ENCODE data around the gene RSPH4A. TPM values are rescaled to one million over a fixed set of nuclear protein-coding genes. Genes with fewer than 3 reads are reported as not detected.
"Not testable (repeated sequence)": the region's sequence is repeated elsewhere in the genome, so short reads cannot be mapped to it uniquely, and the experiment has no call there.

Gene RSPH4A
- total RNA-seq, 1 donor from 2014 or later: 0.62 TPM

GRCh38 chr6:116629563-116629981 is 13.3 kb downstream of the RSPH4A start:
- DNase-seq: no peak

GRCh38 chr6:116631379-116631990 is 15.2 kb downstream of the RSPH4A start:
- no peak for DNase-seq

- no peak for DNase-seq
These were observed 17.4 kb downstream of the RSPH4A start for GRCh38 chr6:116633685-116634084.

GRCh38 chr6:116648156-116648555 is 31.9 kb downstream of the RSPH4A start:
- DNase-seq: no peak

- DNase-seq: no peak
These were observed 32.9 kb downstream of the RSPH4A start for GRCh38 chr6:116649129-116649528.

GRCh38 chr6:116651916-116652315 is 35.6 kb downstream of the RSPH4A start:
- no peak for DNase-seq

GRCh38 chr6:116661594-116661993 is 45.3 kb downstream of the RSPH4A start:
- no peak for DNase-seq

- DNase-seq: no peak
These were observed 45.9 kb downstream of the RSPH4A start for GRCh38 chr6:116662202-116662601.

- no peak for DNase-seq
These were observed 47.0 kb downstream of the RSPH4A start for GRCh38 chr6:116663308-116663707.

- not testable (repeated sequence) for DNase-seq
These were observed 47.9 kb downstream of the RSPH4A start for GRCh38 chr6:116664169-116664568.

GRCh38 chr6:116665464-116665863 is 49.2 kb downstream of the RSPH4A start:
- no peak for DNase-seq

GRCh38 chr6:116666869-116667268 is 50.6 kb downstream of the RSPH4A start:
- DNase-seq: no peak

GRCh38 chr6:116667623-116668022 is 51.3 kb downstream of the RSPH4A start:
- no peak for DNase-seq

- no peak for DNase-seq
These were observed 56.0 kb downstream of the RSPH4A start for GRCh38 chr6:116672306-116672705.

GRCh38 chr6:116676021-116676420 is 59.7 kb downstream of the RSPH4A start:
- no peak for DNase-seq

- peak; percentile 98 for DNase-seq
These were observed 64.8 kb downstream of the RSPH4A start, which contains the start of gene KPNA5 for GRCh38 chr6:116680880-116681672. KPNA5 (plus strand) TSS chr6:116681211; CDS start chr6:116681335, 124 bp downstream.

- DNase-seq: peak; percentile 14
These were observed 66.0 kb downstream of the RSPH4A start for GRCh38 chr6:116682334-116682712.

Other genes with a start within 250 kb of the RSPH4A start
- gene DSE, start 245.5 kb upstream of the RSPH4A start, total RNA-seq: 47.4 TPM
- gene CALHM6, start 155.1 kb upstream of the RSPH4A start, total RNA-seq: not detected
- 1.9 TPM for gene CALHM5, start 104.8 kb upstream of the RSPH4A start, total RNA-seq
- gene TRAPPC3L, start 70.8 kb upstream of the RSPH4A start, total RNA-seq: 0.31 TPM
- not detected for gene CALHM4, start 62.7 kb upstream of the RSPH4A start, total RNA-seq
- gene RWDD1, start 45.0 kb upstream of the RSPH4A start, total RNA-seq: 18.0 TPM
- gene ZUP1, start 52.3 kb downstream of the RSPH4A start, total RNA-seq: 15.9 TPM
- gene KPNA5, start 64.7 kb downstream of the RSPH4A start, total RNA-seq: 19.2 TPM
- 7.9 TPM for gene FAM162B, start 149.2 kb downstream of the RSPH4A start, total RNA-seq
- not detected for gene GPRC6A, start 212.6 kb downstream of the RSPH4A start, total RNA-seq

Data from tongue (tissue), 2 donors.